B cell (primary cell): ENCODE data around the gene BCL2. TPM values are rescaled to one million over a fixed set of nuclear protein-coding genes. Genes with fewer than 3 reads are reported as not detected.
A peak's percentile ranks its signal among the peaks of the same experiment; 100 is the strongest.

Experiments used
- ATAC-seq: fragments of 200-7000 bp; cut with Tn5 transposase; one replicate; pipeline ENCODE4 v1.10.0; 2021; ENCODE audit warnings: low read depth, mild to moderate bottlenecking, moderate number of reproducible peaks, moderate library complexity
- CTCF ChIA-PET: fragments of 350-600 bp; sonication (Branson Sonifier 250); formaldehyde crosslinking; loops from one replicate; lab custom pipeline; 2021; ENCODE audit warnings: antibody characterized with exemption, inconsistent platforms; lab: Charles Lee
- POLR2A ChIA-PET: fragments of 350-600 bp; sonication (Branson Sonifier 250); formaldehyde crosslinking; loops from one replicate; lab custom pipeline; 2021; ENCODE audit warnings: antibody characterized with exemption; lab: Charles Lee
- DNase-seq: peaks from one replicate; pipeline ENCODE4 v3.0.0; 2013
- H2AFZ ChIP-seq: 2 replicates; pipeline ENCODE4 v1.6.1; 2012; ENCODE audit warnings: mild to moderate bottlenecking, low read depth, low read length; ENCODE audit not compliant: insufficient read depth, poor library complexity, severe bottlenecking
- H3K27ac ChIP-seq, 2 donors: 1 replicate in 1 of 2; 2 replicates in 1 of 2; pipeline ENCODE4 v1.5.1; 2012 to 2013; ENCODE audit warnings: low read length in 2 of 2, mild to moderate bottlenecking in 2 of 2, moderate library complexity in 1 of 2
- H3K27me3 ChIP-seq, 4 experiments: fragments of 200-600 bp in 1 of 4; sonication (generic) in 1 of 4; replicated peaks in 1 of 4; 1 replicate in 2 of 4; 2 replicates in 2 of 4; pipeline versions ENCODE4 v1.6.1 to v1.7.0; 2013 to 2016; ENCODE audit warnings: low read length in 3 of 4, mild to moderate bottlenecking in 2 of 4, mixed read lengths in 1 of 4, moderate library complexity in 1 of 4; ENCODE audit not compliant: insufficient read depth in 4 of 4, control insufficient read depth in 3 of 4; ENCODE audit errors: control extremely low read depth in 1 of 4
- H3K36me3 ChIP-seq, 2 experiments: replicated peaks in 1 of 2; 1 replicate in 1 of 2; 2 replicates in 1 of 2; pipeline versions ENCODE4 v1.6.1 to v1.7.1; 2013; ENCODE audit warnings: low read length in 1 of 2; ENCODE audit not compliant: insufficient read depth in 2 of 2, control insufficient read depth in 1 of 2; ENCODE audit errors: control extremely low read depth in 1 of 2, extremely low read depth in 1 of 2
- H3K4me1 ChIP-seq, 2 donors: fragments of 200-600 bp in 1 of 2; sonication (generic) in 1 of 2; 1 replicate in 1 of 2; 2 replicates in 1 of 2; pipeline versions ENCODE4 v1.5.1 to v1.6.1; 2013 to 2017; ENCODE audit warnings: low read length in 2 of 2; ENCODE audit not compliant: control insufficient read depth in 2 of 2, insufficient read depth in 2 of 2
- H3K4me2 ChIP-seq: replicated peaks from 2 replicates; pipeline ENCODE3; 2012; ENCODE audit warnings: mild to moderate bottlenecking, low read depth, low read length; ENCODE audit not compliant: poor library complexity, severe bottlenecking
- H3K4me3 ChIP-seq, 5 experiments: fragments of 200-600 bp in 1 of 5; sonication (generic) in 1 of 5; 1 replicate in 3 of 5; 2 replicates in 2 of 5; pipeline versions ENCODE4 v1.5.1 to v1.7.0; 2011 to 2016; ENCODE audit warnings: low read length in 4 of 5, mild to moderate bottlenecking in 4 of 5, low read depth in 2 of 5, control low read depth in 1 of 5, moderate library complexity in 1 of 5; ENCODE audit not compliant: insufficient read depth in 1 of 5; ENCODE audit errors: control extremely low read depth in 1 of 5, extremely low read depth in 1 of 5
- H3K79me2 ChIP-seq: fragments of 200-600 bp; sonication (generic); one replicate; pipeline ENCODE4 v1.6.0; 2016; ENCODE audit warnings: low read length; ENCODE audit not compliant: control insufficient read depth, insufficient read depth
- H3K9ac ChIP-seq: fragments of 200-600 bp; sonication (generic); 2 replicates; pipeline ENCODE4 v1.6.1; 2017; ENCODE audit warnings: mild to moderate bottlenecking, low read length, moderate library complexity
- H3K9me3 ChIP-seq, 3 donors: one replicate each; pipeline versions ENCODE4 v1.6.1 to v1.7.1; 2013; ENCODE audit warnings: low read length in 2 of 3; ENCODE audit not compliant: control insufficient read depth in 2 of 3, insufficient read depth in 1 of 3; ENCODE audit errors: control extremely low read depth in 1 of 3
- H4K20me1 ChIP-seq: 2 replicates; pipeline ENCODE4 v1.6.0; 2012; ENCODE audit warnings: mild to moderate bottlenecking, low read length; ENCODE audit not compliant: insufficient read depth, control insufficient read depth, poor library complexity, severe bottlenecking
- H3K27ac Mint-ChIP-seq: one replicate; pipeline ENCODE4 v1.8.0; 2021; ENCODE audit warnings: mixed read lengths
- H3K27me3 Mint-ChIP-seq: one replicate; pipeline ENCODE4 v1.8.0; 2021; ENCODE audit warnings: mixed read lengths
- H3K4me1 Mint-ChIP-seq: one replicate; pipeline ENCODE4 v1.8.0; 2021; ENCODE audit warnings: mixed read lengths
- H3K4me3 Mint-ChIP-seq: one replicate; pipeline ENCODE4 v1.8.0; 2021; ENCODE audit warnings: mixed read lengths
- H3K9me3 Mint-ChIP-seq: one replicate; pipeline ENCODE4 v1.8.0; 2022; ENCODE audit warnings: mixed read lengths; ENCODE audit not compliant: insufficient read depth
- CTCF ChIP-seq: fragments of 200-600 bp; IDR thresholded peaks from one replicate; pipeline ENCODE4 v1.8.0; 2022; ENCODE audit warnings: antibody characterized with exemption, mild to moderate bottlenecking
- EZH2 ChIP-seq: IDR thresholded peaks from 2 replicates; pipeline ENCODE4 v1.6.1; 2012; ENCODE audit warnings: borderline replicate concordance, low read depth, mild to moderate bottlenecking, moderate library complexity, low read length; ENCODE audit not compliant: insufficient read depth, poor library complexity, severe bottlenecking
- WGBS: methylation state at CpG from one replicate; pipeline ENCODE4 v1.1.5; 2013; ENCODE audit warnings: missing lambda C conversion rate; ENCODE audit not compliant: insufficient coverage; 5-methylcytosine and 5-hydroxymethylcytosine counted together
- intact Hi-C: fragments of 100-400 bp; cut with micrococcal nuclease; formaldehyde crosslinking; loops from one replicate; pipeline ENCODE4 v1.10.0; 2022
- polyA plus RNA-seq: library from polyadenylated mRNA; depleted of rRNA; stranded (reverse); fragments of >200 nt; gene quantifications from 2 replicates; pipeline ENCODE4 v1.2.3, GENCODE V29; 2012
- total RNA-seq, 2 donors: library from RNA; stranded (reverse); fragments of 120-200 nt in 1 of 2; gene quantifications; 1 replicate in 1 of 2; 2 replicates in 1 of 2; pipeline versions ENCODE4 v1.2.3 to v1.2.4, GENCODE V29; 2013 to 2022

Gene BCL2
- total and polyA plus RNA-seq, 2 donors (not counting 1 experiment from before 2014, with no cell fraction given) = 27.6 to 144 TPM

GRCh38 chr18:63297687-63298399 is 21.7 kb downstream of the BCL2 start:
- CTCF ChIA-PET = interaction anchor here (0.9 to 2.1 kb wide), 2 partner anchors 17 to 20 kb away, joined by 3 to 19 read pairs; partner anchors contain the start of gene BCL2
- POLR2A ChIA-PET = interaction anchor here (1.0 kb wide), 1 partner anchor 9 kb away, joined by 3 read pairs; no protein-coding TSS in a partner anchor
- Mint-ChIP-seq H3K27ac (peak overlapping the region; percentile 50), H3K27me3 (no peaks in the 10 kb centered on the region), H3K4me3 (no peak overlapping the region), H3K9me3 (no peaks in the 10 kb centered on the region), H3K4me1 (peaks cover 72% of the 10 kb centered on the region)
- intact Hi-C loops = no loop called here
- no peaks in the 10 kb centered on the region for H4K20me1 ChIP-seq
- peaks cover 0 to 31% of the 10 kb centered on the region in 2 experiments for H3K36me3 ChIP-seq
- 92% methylated on average over 13 of the region's 16 CpGs for WGBS
- ATAC-seq (no peak), DNase-seq (no peak)
- no peaks in the 10 kb centered on the region for H3K27me3 ChIP-seq
- no peak overlapping the region for H2AFZ ChIP-seq
- peaks cover 88% of the 10 kb centered on the region for H3K79me2 ChIP-seq
- H3K9me3 ChIP-seq = no peaks in the 10 kb centered on the region
- peak overlapping the region in 1 of 2 donors; percentile 53 for H3K27ac ChIP-seq
- no peak overlapping the region for H3K9ac ChIP-seq
- H3K4me3 ChIP-seq = no peak overlapping the region
- TF ChIP-seq CTCF = no peak
- TF ChIP-seq EZH2 = no peak
- peaks cover 49 to 51% of the 10 kb centered on the region in 2 donors for H3K4me1 ChIP-seq
- H3K4me2 ChIP-seq = no peak overlapping the region

GRCh38 chr18:63293935-63294334 is 25.6 kb downstream of the BCL2 start:
- WGBS = 100% methylated on average over 2 of the region's 4 CpGs
- H4K20me1 ChIP-seq = no peaks in the 10 kb centered on the region
- H3K4me3 ChIP-seq = no peak overlapping the region
- Mint-ChIP-seq H3K27ac (no peak overlapping the region), H3K9me3 (peaks cover 1% of the 10 kb centered on the region), H3K4me3 (peak overlapping the region; percentile 79), H3K4me1 (peaks cover 68% of the 10 kb centered on the region), H3K27me3 (no peaks in the 10 kb centered on the region)
- H3K79me2 ChIP-seq = peaks cover 75% of the 10 kb centered on the region
- TF ChIP-seq EZH2 (no peak), CTCF (no peak)
- no peak for ATAC-seq
- H3K9me3 ChIP-seq = no peaks in the 10 kb centered on the region
- peak overlapping the region; percentile 82 for H3K4me2 ChIP-seq
- ChIA-PET POLR2A (interaction anchor here (0.9 to 2.1 kb wide), 9 partner anchors 9 to 159 kb away, joined by 3 to 15 read pairs (median 4); no protein-coding TSS in a partner anchor), CTCF (interaction anchor here (0.7 to 4.8 kb wide), 11 partner anchors 9 to 162 kb away, joined by 3 to 45 read pairs (median 4); partner anchors contain the start of gene BCL2)
- peak overlapping the region; percentile 59 for H3K9ac ChIP-seq
- H3K4me1 ChIP-seq = peaks cover 66% of the 10 kb centered on the region in 2 donors
- no peak overlapping the region for H2AFZ ChIP-seq
- no peak for DNase-seq
- no peaks in the 10 kb centered on the region for H3K27me3 ChIP-seq
- peak overlapping the region; percentile 94 to 95 for H3K27ac ChIP-seq
- peaks cover 0 to 18% of the 10 kb centered on the region in 2 experiments for H3K36me3 ChIP-seq
- intact Hi-C loops = loop anchor here (1.0 to 5.0 kb wide), 6 partner anchors 9 to 133 kb away; no protein-coding TSS in a partner anchor
